ENCODE measurements around the gene NHP2. TPM values are rescaled to one million over a fixed set of nuclear protein-coding genes. Genes with fewer than 3 reads are reported as not detected.

NHP2 gene
- polyA plus RNA-seq, 3 donors: 119 to 208 (median 201) TPM

GRCh38 chr5:178106556-178107239 is 47.0 kb downstream of the NHP2 start:
- no peak overlapping the region for H3K27ac ChIP-seq (ENCODE audit: low read depth, low read length)
- 71 to 79% (median 77%) methylated on average over 13 of the region's 13 CpGs for WGBS, 3 donors

- no peak overlapping the region for H3K27ac ChIP-seq (ENCODE audit: low read depth, low read length)
- 67 to 71% (median 67%) methylated on average over 4 of the region's 4 CpGs for WGBS, 3 donors
Observed at GRCh38 chr5:178106086-178106485, 47.6 kb downstream of the NHP2 start.

- WGBS, 3 donors: 35 to 47% (median 36%) methylated on average over 4 to 5 of the region's 5 CpGs
- no peak overlapping the region for H3K27ac ChIP-seq (ENCODE audit: low read depth, low read length)
Observed at GRCh38 chr5:178104492-178104891, 49.2 kb downstream of the NHP2 start.

- WGBS, 3 donors: 84 to 88% (median 87%) methylated on average over 12 of the region's 12 CpGs
- H3K27ac ChIP-seq (ENCODE audit: low read depth, low read length): no peak overlapping the region
Observed at GRCh38 chr5:178103612-178104011, 50.1 kb downstream of the NHP2 start.

Other genes with a start within 250 kb of the NHP2 start
- gene PROP1, start 157.6 kb downstream of the NHP2 start, polyA plus RNA-seq: not detected
- 1 to 10 TPM in 2 of 3 donors, under 1 TPM in 1; 0.58 to 2.6 (median 1.4) TPM for gene N4BP3, start 40.4 kb downstream of the NHP2 start, polyA plus RNA-seq
- 10 to 100 TPM; 19.7 to 35.0 (median 32.9) TPM for gene RMND5B, start 22.9 kb downstream of the NHP2 start, polyA plus RNA-seq
- gene GMCL2, start 33.5 kb upstream of the NHP2 start, polyA plus RNA-seq: not detected
- gene HNRNPAB, start 50.6 kb upstream of the NHP2 start, polyA plus RNA-seq: 100 to 1,000 TPM in 2 of 3 donors, 10 to 100 TPM in 1; 25.0 to 133 (median 111) TPM
- 10 to 100 TPM; 32.0 to 76.5 (median 65.5) TPM for gene PHYKPL, start 78.9 kb upstream of the NHP2 start, polyA plus RNA-seq